Neural progenitor cell (in vitro differentiated cells): ENCODE measurements around the gene CD96. TPM values are rescaled to one million over a fixed set of nuclear protein-coding genes. Genes with fewer than 3 reads are reported as not detected.
"Not testable (repeated sequence)": the region's sequence is repeated elsewhere in the genome, so short reads cannot be mapped to it uniquely, and the experiment has no call there.

Experiments used
- DNase-seq: peaks from one replicate; pipeline ENCODE4 v3.0.0-alpha.2; 2016; ENCODE audit warnings: low spot score
- H2AFZ ChIP-seq: fragments of 200-600 bp; sonication (generic); replicated peaks from 2 replicates; pipeline ENCODE4 v1.6.1; 2016; ENCODE audit warnings: antibody characterized with exemption
- H3F3A ChIP-seq: fragments of 200-600 bp; sonication (generic); 2 replicates; pipeline ENCODE4 v1.6.1; 2016; ENCODE audit warnings: antibody characterized with exemption, low read depth
- H3K27ac ChIP-seq: fragments of 200-600 bp; sonication (generic); 2 replicates; pipeline ENCODE4 v1.5.1; 2016; ENCODE audit warnings: mild to moderate bottlenecking
- H3K27me3 ChIP-seq: fragments of 200-600 bp; sonication (generic); 2 replicates; pipeline ENCODE4 v1.6.1; 2016; ENCODE audit warnings: mild to moderate bottlenecking, moderate library complexity
- H3K36me3 ChIP-seq: fragments of 200-600 bp; sonication (generic); 2 replicates; pipeline ENCODE4 v1.5.1; 2016
- H3K4me1 ChIP-seq: fragments of 200-600 bp; sonication (generic); 2 replicates; pipeline ENCODE4 v1.6.1; 2016; ENCODE audit warnings: mixed run types
- H3K4me2 ChIP-seq: fragments of 200-600 bp; sonication (generic); 2 replicates; pipeline ENCODE4 v1.6.1; 2016
- H3K4me3 ChIP-seq: fragments of 200-600 bp; sonication (generic); 2 replicates; pipeline ENCODE4 v1.5.1; 2016
- H3K79me2 ChIP-seq: fragments of 200-600 bp; sonication (generic); 2 replicates; pipeline ENCODE4 v1.6.1; 2016; ENCODE audit warnings: low read depth
- H3K9ac ChIP-seq: fragments of 200-600 bp; sonication (generic); 2 replicates; pipeline ENCODE4 v1.6.1; 2016
- H3K9me3 ChIP-seq: fragments of 200-600 bp; sonication (generic); 2 replicates; pipeline ENCODE4 v1.5.1; 2016; ENCODE audit warnings: low read depth
- H4K20me1 ChIP-seq: fragments of 200-600 bp; sonication (generic); 2 replicates; pipeline ENCODE4 v1.6.1; 2016; ENCODE audit warnings: low read depth
- H3K27ac Mint-ChIP-seq: 3 replicates; pipeline ENCODE4 v1.8.0; 2021; ENCODE audit warnings: mixed read lengths
- H3K27me3 Mint-ChIP-seq: 2 replicates; pipeline ENCODE4 v1.8.0; 2022; ENCODE audit warnings: low read depth, mild to moderate bottlenecking, inconsistent platforms, moderate library complexity, mixed read lengths; ENCODE audit not compliant: insufficient read depth
- H3K36me3 Mint-ChIP-seq: 3 replicates; pipeline ENCODE4 v1.8.0; 2021; ENCODE audit warnings: mixed read lengths
- H3K4me1 Mint-ChIP-seq: 3 replicates; pipeline ENCODE4 v1.8.0; 2021; ENCODE audit warnings: mixed read lengths
- H3K4me3 Mint-ChIP-seq: 3 replicates; pipeline ENCODE4 v1.8.0; 2021; ENCODE audit warnings: mild to moderate bottlenecking, moderate library complexity, mixed read lengths
- H3K9me3 Mint-ChIP-seq: 3 replicates; pipeline ENCODE4 v1.8.0; 2020; ENCODE audit warnings: mixed read lengths
- EZH2 ChIP-seq: fragments of 200-600 bp; sonication (generic); IDR thresholded peaks from 2 replicates; pipeline ENCODE4 v1.6.1; 2017; ENCODE audit warnings: antibody characterized with exemption, mild to moderate bottlenecking, moderate library complexity
- EZH2phosphoT487 ChIP-seq: fragments of 200-600 bp; sonication (generic); IDR thresholded peaks from 2 replicates; pipeline ENCODE4 v1.6.1; 2017; ENCODE audit warnings: antibody characterized with exemption
- total RNA-seq: library from RNA; depleted of rRNA; stranded (reverse); fragments of >200 nt; gene quantifications from 2 replicates; pipeline ENCODE4 v1.2.3, GENCODE V29; 2015; ENCODE audit warnings: low replicate concordance
- TF ChIP-seq, protein P1 (sequence below): fragments of 200-600 bp; sonication (generic); IDR thresholded peaks from 2 replicates; pipeline ENCODE4 v1.5.1; 2017; ENCODE audit warnings: antibody characterized with exemption, mild to moderate bottlenecking

Gene CD96
- total RNA-seq, 1 donor from 2014 or later = not detected

DNA sequence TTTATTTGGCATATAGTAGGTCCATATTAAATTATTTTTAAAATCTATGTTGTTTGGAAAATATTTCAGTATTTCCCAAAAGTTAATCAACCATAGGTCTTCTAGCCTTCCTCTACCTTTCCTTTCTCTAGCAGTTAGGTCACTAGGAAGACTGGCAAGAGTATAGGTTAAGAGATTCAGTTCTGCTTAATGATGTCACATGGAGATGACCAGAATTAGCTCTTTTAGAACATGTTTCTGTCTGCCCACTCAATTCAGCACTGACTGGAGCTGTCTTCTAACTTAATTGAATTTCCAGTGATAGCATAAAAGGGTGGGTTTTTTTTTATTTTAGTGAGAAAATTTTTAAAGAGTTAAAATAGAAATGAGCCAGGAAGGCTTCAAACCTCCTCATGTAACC is 76.9 kb downstream of the CD96 start:
- H4K20me1 ChIP-seq = no peaks in the 10 kb centered on the region
- no peak for TF ChIP-seq EZH2phosphoT487
- TF ChIP-seq, protein P1, sequence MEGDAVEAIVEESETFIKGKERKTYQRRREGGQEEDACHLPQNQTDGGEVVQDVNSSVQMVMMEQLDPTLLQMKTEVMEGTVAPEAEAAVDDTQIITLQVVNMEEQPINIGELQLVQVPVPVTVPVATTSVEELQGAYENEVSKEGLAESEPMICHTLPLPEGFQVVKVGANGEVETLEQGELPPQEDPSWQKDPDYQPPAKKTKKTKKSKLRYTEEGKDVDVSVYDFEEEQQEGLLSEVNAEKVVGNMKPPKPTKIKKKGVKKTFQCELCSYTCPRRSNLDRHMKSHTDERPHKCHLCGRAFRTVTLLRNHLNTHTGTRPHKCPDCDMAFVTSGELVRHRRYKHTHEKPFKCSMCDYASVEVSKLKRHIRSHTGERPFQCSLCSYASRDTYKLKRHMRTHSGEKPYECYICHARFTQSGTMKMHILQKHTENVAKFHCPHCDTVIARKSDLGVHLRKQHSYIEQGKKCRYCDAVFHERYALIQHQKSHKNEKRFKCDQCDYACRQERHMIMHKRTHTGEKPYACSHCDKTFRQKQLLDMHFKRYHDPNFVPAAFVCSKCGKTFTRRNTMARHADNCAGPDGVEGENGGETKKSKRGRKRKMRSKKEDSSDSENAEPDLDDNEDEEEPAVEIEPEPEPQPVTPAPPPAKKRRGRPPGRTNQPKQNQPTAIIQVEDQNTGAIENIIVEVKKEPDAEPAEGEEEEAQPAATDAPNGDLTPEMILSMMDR = no peak
- TF ChIP-seq EZH2 = no peak
- no peak overlapping the region for H3K9ac ChIP-seq
- DNase-seq = no peak
- no peaks in the 10 kb centered on the region for H3K4me1 ChIP-seq
- H3K4me3 Mint-ChIP-seq = no peak overlapping the region
- H3K27me3 Mint-ChIP-seq = peaks cover 4% of the 10 kb centered on the region
- H3K27me3 ChIP-seq = no peaks in the 10 kb centered on the region
- no peak overlapping the region for H3K27ac ChIP-seq
- H3K9me3 Mint-ChIP-seq = peaks cover 2% of the 10 kb centered on the region
- no peak overlapping the region for H3K4me2 ChIP-seq
- H3K4me1 Mint-ChIP-seq = no peaks in the 10 kb centered on the region
- no peak overlapping the region for H3K27ac Mint-ChIP-seq
- no peak overlapping the region for H2AFZ ChIP-seq
- no peaks in the 10 kb centered on the region for H3K9me3 ChIP-seq
- H3K36me3 Mint-ChIP-seq = no peaks in the 10 kb centered on the region
- H3K36me3 ChIP-seq = no peaks in the 10 kb centered on the region
- H3K79me2 ChIP-seq = no peaks in the 10 kb centered on the region
- H3F3A ChIP-seq = no peaks in the 10 kb centered on the region
- no peak overlapping the region for H3K4me3 ChIP-seq

- Histone ChIP-seq H4K20me1 (no peaks in the 10 kb centered on the region), H3K9me3 (no peaks in the 10 kb centered on the region), H3K4me1 (no peaks in the 10 kb centered on the region), H3K27ac (no peak overlapping the region), H3K9ac (no peak overlapping the region), H3K79me2 (no peaks in the 10 kb centered on the region), H3K36me3 (no peaks in the 10 kb centered on the region), H3F3A (no peaks in the 10 kb centered on the region), H3K4me3 (no peak overlapping the region), H2AFZ (no peak overlapping the region), H3K27me3 (no peaks in the 10 kb centered on the region), H3K4me2 (no peak overlapping the region)
- peaks cover 2% of the 10 kb centered on the region for H3K27me3 Mint-ChIP-seq
- no peaks in the 10 kb centered on the region for H3K36me3 Mint-ChIP-seq
- no peak for TF ChIP-seq EZH2phosphoT487
- TF ChIP-seq EZH2 = no peak
- peaks cover 2% of the 10 kb centered on the region for H3K9me3 Mint-ChIP-seq
- H3K4me1 Mint-ChIP-seq = no peaks in the 10 kb centered on the region
- no peak overlapping the region for H3K4me3 Mint-ChIP-seq
- DNase-seq = no peak
- H3K27ac Mint-ChIP-seq = no peak overlapping the region
Measured at GRCh38 chr3:111619833-111620232, 77.8 kb downstream of the CD96 start.

GRCh38 chr3:111621535-111621934 is 79.5 kb downstream of the CD96 start:
- Histone ChIP-seq H3F3A (no peaks in the 10 kb centered on the region), H3K9ac (no peak overlapping the region), H3K27ac (no peak overlapping the region), H3K4me3 (no peak overlapping the region), H2AFZ (no peak overlapping the region), H3K79me2 (no peaks in the 10 kb centered on the region), H3K4me1 (no peaks in the 10 kb centered on the region), H3K9me3 (no peaks in the 10 kb centered on the region), H4K20me1 (no peaks in the 10 kb centered on the region), H3K27me3 (no peaks in the 10 kb centered on the region), H3K4me2 (no peak overlapping the region), H3K36me3 (no peaks in the 10 kb centered on the region)
- TF ChIP-seq EZH2phosphoT487 (no peak), EZH2 (no peak)
- TF ChIP-seq, protein P1 = peak; percentile 82
- H3K4me1 Mint-ChIP-seq = no peaks in the 10 kb centered on the region
- no peaks in the 10 kb centered on the region for H3K27me3 Mint-ChIP-seq
- H3K9me3 Mint-ChIP-seq = peaks cover 2% of the 10 kb centered on the region
- no peak overlapping the region for H3K4me3 Mint-ChIP-seq
- H3K36me3 Mint-ChIP-seq = no peaks in the 10 kb centered on the region
- DNase-seq = peak; percentile 84
- H3K27ac Mint-ChIP-seq = no peak overlapping the region

- no peaks in the 10 kb centered on the region for H3K79me2 ChIP-seq
- no peaks in the 10 kb centered on the region for H3F3A ChIP-seq
- H3K9me3 ChIP-seq = no peaks in the 10 kb centered on the region
- no peaks in the 10 kb centered on the region for H3K27me3 ChIP-seq
- Mint-ChIP-seq H3K4me1 (no peaks in the 10 kb centered on the region), H3K4me3 (no peak overlapping the region), H3K27me3 (peaks cover 2% of the 10 kb centered on the region), H3K36me3 (peaks cover 2% of the 10 kb centered on the region), H3K9me3 (peaks cover 7% of the 10 kb centered on the region), H3K27ac (no peak overlapping the region)
- H3K4me2 ChIP-seq = no peak overlapping the region
- H4K20me1 ChIP-seq = no peaks in the 10 kb centered on the region
- H3K27ac ChIP-seq = no peak overlapping the region
- no peak overlapping the region for H3K4me3 ChIP-seq
- TF ChIP-seq EZH2phosphoT487 (no peak), EZH2 (no peak)
- TF ChIP-seq, protein P1 = no peak
- no peak overlapping the region for H3K9ac ChIP-seq
- H3K36me3 ChIP-seq = no peaks in the 10 kb centered on the region
- no peaks in the 10 kb centered on the region for H3K4me1 ChIP-seq
- no peak for DNase-seq
- H2AFZ ChIP-seq = no peak overlapping the region
Measured at GRCh38 chr3:111627092-111627491, 85.1 kb downstream of the CD96 start.

DNA sequence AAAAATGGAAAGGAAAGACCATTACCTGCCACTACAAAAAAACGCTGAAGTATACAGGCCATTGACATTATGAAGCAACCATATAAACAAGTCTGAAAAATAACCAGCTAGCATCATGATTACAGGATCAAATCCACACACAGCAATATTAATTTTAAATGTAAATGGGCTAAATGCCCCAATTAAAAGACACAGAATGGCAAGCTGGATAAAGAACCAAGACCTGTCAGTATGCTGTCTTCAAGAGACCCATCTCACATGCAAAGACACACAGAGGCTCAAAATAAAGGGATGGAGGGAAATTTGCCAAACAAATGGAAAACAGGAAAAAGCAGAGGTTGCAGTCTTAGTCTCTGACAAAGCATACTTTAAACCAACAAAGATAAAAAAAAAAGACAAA is 87.0 kb downstream of the CD96 start:
- not testable (repeated sequence) for H3K27ac ChIP-seq, H3K4me1 ChIP-seq, H3K4me2 ChIP-seq, H4K20me1 ChIP-seq, H3K9me3 ChIP-seq, H3K4me1 Mint-ChIP-seq, H3K27me3 ChIP-seq, H2AFZ ChIP-seq, DNase-seq, H3K27ac Mint-ChIP-seq, H3K79me2 ChIP-seq, H3K36me3 ChIP-seq, H3K36me3 Mint-ChIP-seq, H3K4me3 ChIP-seq, H3F3A ChIP-seq, H3K9ac ChIP-seq, H3K4me3 Mint-ChIP-seq, H3K27me3 Mint-ChIP-seq, H3K9me3 Mint-ChIP-seq

- H3K27me3 Mint-ChIP-seq, H3K4me2 ChIP-seq, H3K27ac Mint-ChIP-seq, H3K36me3 Mint-ChIP-seq, H3K27me3 ChIP-seq, H3K4me1 ChIP-seq, H3K4me3 ChIP-seq, DNase-seq, H2AFZ ChIP-seq, H3K9me3 ChIP-seq, H3K9ac ChIP-seq, H3F3A ChIP-seq, H3K9me3 Mint-ChIP-seq, H3K27ac ChIP-seq, H3K4me3 Mint-ChIP-seq, H3K79me2 ChIP-seq, H3K4me1 Mint-ChIP-seq, H4K20me1 ChIP-seq, H3K36me3 ChIP-seq: not testable (repeated sequence)
Measured at GRCh38 chr3:111630638-111631037, 88.6 kb downstream of the CD96 start.
